Activated T-cell treated with anti-CD3 and anti-CD28 coated beads, Interleukin-2, amount 50 U/mL, for 1 hour (primary cell): ENCODE measurements around the gene FBXW5.
A peak's percentile ranks its signal among the peaks of the same experiment; 100 is the strongest.

Experiments used
- DNase-seq: peaks from one replicate; pipeline ENCODE4 v3.0.0-alpha.2; 2020

Gene FBXW5

GRCh38 chr9:136960212-136960937, 15.8 kb upstream of the FBXW5 start:
- DNase-seq: no peak

DNA sequence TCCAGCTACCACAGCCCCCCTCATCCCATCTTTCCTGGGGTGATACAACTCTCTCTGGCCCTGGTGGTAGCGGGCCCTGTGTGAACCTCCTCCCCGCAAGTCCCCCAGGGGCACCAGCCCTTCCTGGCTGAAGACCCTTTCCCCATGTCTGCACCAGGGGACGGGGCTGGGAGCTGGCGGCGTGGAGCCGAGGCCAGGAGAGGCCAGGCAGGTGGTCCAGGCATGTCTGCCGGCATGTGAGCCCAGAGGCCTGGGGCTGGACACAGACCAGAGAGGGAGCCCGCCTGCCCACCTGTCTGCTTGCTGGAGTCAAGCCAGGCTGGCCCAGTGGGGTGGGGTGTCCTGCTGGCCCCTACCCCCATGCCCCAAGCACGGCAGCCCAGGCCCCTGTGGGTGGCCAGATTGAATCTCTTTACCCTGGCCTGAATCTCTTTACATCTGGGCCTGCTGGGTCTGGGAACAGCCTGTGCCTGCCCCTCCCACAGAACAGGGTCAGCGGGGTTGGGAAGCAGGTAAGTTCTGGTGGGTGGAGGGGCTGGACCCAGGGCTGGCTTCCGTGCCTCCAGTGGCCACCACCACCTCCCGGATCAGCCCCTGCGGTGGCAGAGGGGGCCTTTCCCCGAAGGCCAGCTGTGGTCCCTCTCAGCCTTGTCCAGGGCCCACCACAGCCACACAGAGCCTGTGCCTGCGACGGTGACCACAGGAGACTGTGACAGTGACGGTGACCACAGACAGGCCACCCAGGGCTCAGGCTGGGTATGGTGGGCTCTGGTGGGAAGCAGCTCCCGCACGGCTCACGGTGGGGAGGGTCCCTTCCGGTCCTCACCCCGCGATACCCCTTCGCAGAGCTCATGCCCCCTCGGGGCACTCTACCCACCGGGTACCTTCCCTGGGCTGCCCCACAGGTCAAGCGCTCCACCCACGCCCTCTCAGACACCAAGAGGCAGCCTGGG, 14.6 kb upstream of the FBXW5 start:
- no peak for DNase-seq

GRCh38 chr9:136958473-136958872, 13.9 kb upstream of the FBXW5 start:
- no peak for DNase-seq

DNA sequence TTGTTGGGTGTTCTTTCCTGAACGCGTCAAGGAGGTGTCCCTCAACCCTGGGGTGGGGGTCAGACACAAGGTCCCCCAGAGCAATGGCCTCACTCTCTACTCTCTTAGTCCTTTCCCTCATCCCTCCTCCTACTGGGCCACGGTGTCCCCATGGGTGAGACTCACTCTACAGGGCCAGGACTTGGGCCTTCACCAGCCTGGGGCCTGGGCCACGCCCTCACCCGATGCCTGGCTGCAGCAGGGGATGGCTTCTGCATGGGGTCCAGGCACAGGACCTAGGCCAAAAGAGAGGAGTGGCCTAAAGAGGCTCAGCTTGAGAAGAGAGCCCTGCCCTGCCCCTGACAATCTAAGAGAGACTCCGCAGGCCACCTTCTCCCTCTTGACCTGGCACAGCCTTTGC, 13.4 kb upstream of the FBXW5 start:
- DNase-seq: no peak

DNA sequence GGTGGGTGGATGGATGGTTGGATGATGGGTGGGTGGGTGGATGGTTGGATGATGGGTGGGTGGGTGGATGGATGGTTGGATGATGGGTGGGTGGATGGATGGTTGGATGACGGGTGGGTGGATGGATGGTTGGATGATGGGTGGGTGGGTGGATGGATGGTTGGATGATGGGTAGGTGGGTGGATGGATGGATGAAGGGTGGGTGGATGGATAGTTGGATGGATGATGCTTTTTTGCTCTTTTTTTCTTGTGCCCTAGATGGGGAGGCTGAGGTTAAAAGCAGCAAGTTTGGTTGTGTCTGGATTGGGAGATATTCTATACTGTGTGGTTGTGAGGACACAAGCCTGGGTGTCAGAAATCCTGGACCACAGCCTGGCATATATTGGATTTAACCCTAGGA, 12.9 kb upstream of the FBXW5 start:
- no peak for DNase-seq

DNA sequence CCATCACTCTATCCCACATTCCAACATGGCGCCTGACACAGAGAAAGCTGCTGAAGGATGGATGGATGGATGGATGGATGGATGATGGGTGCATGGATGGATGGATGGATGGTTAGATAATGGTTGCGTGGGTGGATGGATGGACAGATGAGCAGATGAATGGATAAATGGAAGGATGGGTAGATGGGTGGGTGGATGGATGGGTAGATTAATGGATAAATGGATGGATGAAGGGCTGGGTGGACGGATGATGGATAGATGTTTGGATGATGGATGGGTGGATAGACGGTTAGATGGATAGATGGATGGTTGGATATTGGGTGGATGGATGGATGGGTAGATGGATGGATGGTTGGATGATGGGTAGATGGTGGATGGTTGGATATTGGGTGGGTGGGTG, 12.1 kb upstream of the FBXW5 start:
- DNase-seq: no peak

- DNase-seq: no peak
Measured at GRCh38 chr9:136955943-136956335, 11.4 kb upstream of the FBXW5 start.

- DNase-seq: no peak
Measured at GRCh38 chr9:136955202-136955942, 10.8 kb upstream of the FBXW5 start.

DNA sequence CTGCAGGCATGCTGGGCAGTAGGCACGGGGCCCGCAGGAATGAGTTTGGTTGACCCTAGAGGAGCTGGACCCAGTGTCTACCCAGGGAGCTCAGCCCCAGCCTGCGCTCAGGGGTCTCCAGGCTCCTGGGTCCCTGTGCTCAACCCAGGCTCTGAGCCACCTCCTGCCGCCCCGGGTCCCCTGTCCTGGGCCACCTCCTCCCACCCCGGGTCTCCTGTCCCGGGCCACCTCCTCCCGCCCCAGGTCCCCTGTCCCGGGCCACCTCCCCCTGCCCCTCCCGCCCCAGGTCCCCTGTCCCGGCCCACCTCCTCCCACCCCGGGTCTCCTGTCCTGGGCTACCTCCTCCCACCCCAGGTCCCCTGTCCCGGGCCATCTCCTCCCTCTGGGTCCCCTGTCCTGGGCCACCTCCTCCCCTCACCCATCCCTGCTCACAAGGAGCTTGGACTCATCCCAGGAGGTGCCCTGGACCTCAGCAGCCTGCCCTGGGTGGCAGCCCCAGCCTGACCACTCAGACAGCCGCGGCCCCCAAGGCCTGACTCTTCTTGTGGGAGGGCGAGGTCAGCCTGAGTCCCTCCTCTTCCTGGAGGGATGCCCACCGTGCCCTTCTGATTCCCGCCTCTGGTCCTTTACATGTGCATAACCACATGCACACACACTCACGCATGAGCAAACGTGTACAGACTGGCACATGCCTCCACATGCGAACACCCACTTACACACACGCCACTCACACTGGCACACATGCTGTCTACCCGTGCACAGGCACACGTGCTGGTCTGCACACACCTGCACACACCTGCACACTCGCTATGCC, 9.9 kb upstream of the FBXW5 start:
- no peak for DNase-seq

GRCh38 chr9:136953771-136954269, 9.3 kb upstream of the FBXW5 start:
- DNase-seq: no peak

DNA sequence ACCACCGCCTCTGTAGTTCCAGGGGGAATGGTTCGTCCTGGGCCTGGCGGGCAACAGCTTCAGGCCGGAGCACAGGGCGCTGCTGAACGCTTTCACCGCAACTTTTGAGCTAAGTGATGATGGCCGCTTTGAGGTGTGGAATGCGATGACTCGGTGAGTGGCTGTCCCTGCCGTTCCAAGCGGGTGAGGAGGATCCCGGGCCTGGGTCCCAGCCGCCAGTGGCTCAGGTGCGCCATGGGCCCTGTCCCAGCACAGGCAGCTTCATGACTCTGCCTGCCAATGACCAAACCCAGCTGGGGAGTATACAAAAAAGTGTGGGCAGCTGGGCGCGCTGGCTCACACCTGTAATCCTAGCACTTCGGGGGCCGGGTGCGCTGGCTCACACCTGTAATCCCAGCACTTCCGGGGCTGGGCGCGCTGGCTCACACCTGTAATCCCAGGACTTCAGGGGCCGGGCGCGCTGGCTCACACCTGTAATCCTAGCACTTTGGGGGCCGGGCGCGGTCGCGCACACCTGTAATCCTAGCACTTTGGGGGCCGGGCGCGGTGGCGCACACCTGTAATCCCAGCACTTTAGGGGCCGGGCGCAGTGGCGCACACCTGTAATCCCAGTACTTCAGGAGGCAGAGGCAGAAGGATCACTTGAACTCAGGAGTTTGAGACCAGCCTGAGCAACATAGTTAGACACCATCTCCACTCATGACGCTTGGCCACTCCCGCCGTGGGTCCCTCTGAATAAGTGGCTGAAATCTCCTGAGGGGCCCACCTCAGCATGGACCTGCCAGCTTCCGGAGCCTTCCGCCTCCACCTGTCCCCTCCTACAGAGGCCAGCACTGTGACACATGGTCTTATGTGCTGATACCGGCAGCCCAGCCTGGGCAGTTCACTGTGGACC, 8.6 kb upstream of the FBXW5 start:
- DNase-seq: no peak

- no peak for DNase-seq
Measured at GRCh38 chr9:136952321-136952850, 7.8 kb upstream of the FBXW5 start.

GRCh38 chr9:136951541-136952320, 7.2 kb upstream of the FBXW5 start, which contains the start of gene LCN12:
TSS of gene LCN12 (plus strand) at chr9:136952273. CDS start at chr9:136952328, 55 bp downstream.
- no peak for DNase-seq

GRCh38 chr9:136950656-136951276, 6.2 kb upstream of the FBXW5 start:
- no peak for DNase-seq

DNA sequence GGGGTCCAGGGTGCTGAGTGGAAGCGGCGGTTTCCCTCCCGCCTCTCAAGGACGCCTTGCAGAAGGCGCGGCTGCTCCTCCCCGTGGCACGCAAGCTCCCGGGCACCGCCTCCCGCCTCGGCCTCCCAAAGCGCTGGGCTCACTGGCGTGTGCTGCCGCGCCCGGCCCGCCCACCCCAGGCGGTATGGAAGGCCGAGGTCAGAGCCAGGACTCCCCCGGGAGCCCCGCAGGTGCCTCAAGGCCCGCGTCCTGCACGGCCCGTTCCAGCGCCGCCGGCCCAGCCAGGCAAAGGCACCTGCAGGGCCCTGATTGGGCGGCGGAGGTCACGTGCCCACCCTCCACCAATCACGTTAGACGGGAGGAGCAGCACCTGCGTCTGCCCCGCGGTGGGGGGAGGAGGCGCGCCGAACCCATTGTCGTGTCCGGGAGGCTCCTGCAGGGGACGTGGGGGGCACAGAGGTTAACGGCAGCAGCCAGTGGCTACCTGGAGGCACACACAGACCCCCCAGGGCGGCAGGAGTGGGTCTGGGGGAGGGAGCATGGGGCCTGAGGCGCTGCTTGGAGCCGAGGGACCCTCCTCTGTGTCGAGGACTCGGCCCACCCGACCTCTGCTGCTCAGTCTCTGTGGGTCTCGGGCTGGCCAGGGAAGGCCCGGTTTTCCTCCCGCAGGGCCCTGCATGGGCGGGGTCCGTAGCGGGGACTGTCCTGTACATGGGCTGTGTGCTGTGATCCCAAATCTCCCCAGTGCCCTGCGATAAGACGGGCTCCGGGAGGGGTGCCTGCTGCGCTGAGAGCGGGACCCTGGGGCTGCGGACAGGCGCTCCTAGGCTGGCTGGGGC, 5.5 kb upstream of the FBXW5 start:
- peak; percentile 97 for DNase-seq

DNA sequence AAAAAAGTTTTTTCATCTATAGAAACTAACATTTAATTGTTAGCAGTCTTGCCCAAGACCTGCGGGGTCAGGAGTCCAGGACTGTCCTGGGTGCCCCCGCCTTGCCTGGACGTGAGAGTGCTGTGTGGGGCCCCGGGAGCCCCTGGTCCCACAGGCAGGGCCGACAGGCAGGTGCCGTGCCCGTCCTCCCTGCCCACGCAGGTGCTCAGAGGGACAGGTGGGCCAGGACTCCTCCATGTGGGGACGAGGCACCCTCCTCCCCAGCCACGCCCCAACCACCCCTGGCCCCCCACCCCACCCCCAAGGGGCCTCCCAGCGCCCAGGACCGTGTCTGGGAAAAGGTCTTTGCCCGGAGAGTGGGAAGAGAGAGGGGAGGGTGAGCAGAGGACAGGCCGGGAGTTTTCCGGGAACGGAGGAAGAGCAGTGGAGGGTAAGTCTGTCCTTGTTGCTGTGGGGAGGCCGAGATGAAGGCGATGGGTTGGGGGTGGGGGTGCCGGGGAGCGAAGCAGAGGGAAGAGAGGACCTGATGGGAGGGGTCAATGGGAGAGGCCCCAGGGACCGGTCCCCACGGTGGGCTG, 4.8 kb upstream of the FBXW5 start:
- DNase-seq: no peak

- no peak for DNase-seq
Measured at GRCh38 chr9:136947955-136948510, 3.5 kb upstream of the FBXW5 start.
